BE2C (cell line): ENCODE data around the gene TMEM59.
"Not testable (repeated sequence)": the region's sequence is repeated elsewhere in the genome, so short reads cannot be mapped to it uniquely, and the experiment has no call there.

ENCODE experiments used
- DNase-seq: peaks from one replicate; pipeline ENCODE4 v3.0.0-alpha.2; 2020
- H3K27me3 ChIP-seq: fragments of 250-450 bp; sonication (Bioruptor Pico); 2 replicates; pipeline ENCODE4 v1.5.1; 2020; ENCODE audit warnings: mild to moderate bottlenecking
- H3K36me3 ChIP-seq: fragments of 250-450 bp; sonication (Bioruptor Pico); 2 replicates; pipeline ENCODE4 v1.5.1; 2020; ENCODE audit warnings: mild to moderate bottlenecking
- H3K4me1 ChIP-seq: fragments of 250-450 bp; sonication (Bioruptor Pico); 2 replicates; pipeline ENCODE4 v1.5.1; 2020
- H3K4me3 ChIP-seq: 2 replicates; pipeline ENCODE4 v1.5.1; 2011; ENCODE audit warnings: low read depth, low read length
- H3K9me3 ChIP-seq: fragments of 250-450 bp; sonication (Bioruptor Pico); 2 replicates; pipeline ENCODE4 v1.5.1; 2020
- CTCF ChIP-seq: IDR thresholded peaks from 2 replicates; pipeline ENCODE4 v1.5.1; 2012; ENCODE audit warnings: mild to moderate bottlenecking, low read depth, low read length

Gene TMEM59

GRCh38 chr1:53998223-53998622, 54.8 kb downstream of the TMEM59 start:
- Histone ChIP-seq H3K27me3 (no peaks in the 10 kb centered on the region), H3K9me3 (no peaks in the 10 kb centered on the region), H3K4me1 (no peaks in the 10 kb centered on the region), H3K4me3 (no peak overlapping the region), H3K36me3 (no peaks in the 10 kb centered on the region)
- no peak for DNase-seq
- no peak for TF ChIP-seq CTCF

GRCh38 chr1:53995683-53996082, 57.3 kb downstream of the TMEM59 start:
- DNase-seq = no peak
- no peaks in the 10 kb centered on the region for H3K4me1 ChIP-seq
- no peaks in the 10 kb centered on the region for H3K27me3 ChIP-seq
- TF ChIP-seq CTCF = no peak
- H3K36me3 ChIP-seq = no peaks in the 10 kb centered on the region
- H3K4me3 ChIP-seq = no peak overlapping the region
- no peaks in the 10 kb centered on the region for H3K9me3 ChIP-seq

- not testable (repeated sequence) for H3K4me3 ChIP-seq, H3K9me3 ChIP-seq, H3K27me3 ChIP-seq, DNase-seq, H3K36me3 ChIP-seq, H3K4me1 ChIP-seq
These were observed 58.5 kb downstream of the TMEM59 start for GRCh38 chr1:53994516-53994915.

- no peaks in the 10 kb centered on the region for H3K36me3 ChIP-seq
- no peaks in the 10 kb centered on the region for H3K4me1 ChIP-seq
- H3K4me3 ChIP-seq = no peak overlapping the region
- DNase-seq = no peak
- no peaks in the 10 kb centered on the region for H3K27me3 ChIP-seq
- peak; percentile 42 for TF ChIP-seq CTCF
- H3K9me3 ChIP-seq = no peaks in the 10 kb centered on the region
These were observed 60.7 kb downstream of the TMEM59 start for GRCh38 chr1:53992085-53992874.

GRCh38 chr1:53987880-53988279, 65.1 kb downstream of the TMEM59 start:
- Histone ChIP-seq H3K27me3 (no peaks in the 10 kb centered on the region), H3K9me3 (no peaks in the 10 kb centered on the region), H3K36me3 (no peaks in the 10 kb centered on the region), H3K4me1 (no peaks in the 10 kb centered on the region), H3K4me3 (no peak overlapping the region)
- no peak for DNase-seq
- TF ChIP-seq CTCF = no peak

GRCh38 chr1:53986458-53986857, 66.5 kb downstream of the TMEM59 start:
- DNase-seq = no peak
- H3K4me3 ChIP-seq = no peak overlapping the region
- no peaks in the 10 kb centered on the region for H3K27me3 ChIP-seq
- TF ChIP-seq CTCF = no peak
- H3K9me3 ChIP-seq = no peaks in the 10 kb centered on the region
- no peaks in the 10 kb centered on the region for H3K4me1 ChIP-seq
- no peaks in the 10 kb centered on the region for H3K36me3 ChIP-seq
